ENCODE measurements around the gene PRR5.

GRCh38 chr22:44755417-44755816, 53.4 kb downstream of the PRR5 start:
- TF ChIP-seq, protein P1, sequence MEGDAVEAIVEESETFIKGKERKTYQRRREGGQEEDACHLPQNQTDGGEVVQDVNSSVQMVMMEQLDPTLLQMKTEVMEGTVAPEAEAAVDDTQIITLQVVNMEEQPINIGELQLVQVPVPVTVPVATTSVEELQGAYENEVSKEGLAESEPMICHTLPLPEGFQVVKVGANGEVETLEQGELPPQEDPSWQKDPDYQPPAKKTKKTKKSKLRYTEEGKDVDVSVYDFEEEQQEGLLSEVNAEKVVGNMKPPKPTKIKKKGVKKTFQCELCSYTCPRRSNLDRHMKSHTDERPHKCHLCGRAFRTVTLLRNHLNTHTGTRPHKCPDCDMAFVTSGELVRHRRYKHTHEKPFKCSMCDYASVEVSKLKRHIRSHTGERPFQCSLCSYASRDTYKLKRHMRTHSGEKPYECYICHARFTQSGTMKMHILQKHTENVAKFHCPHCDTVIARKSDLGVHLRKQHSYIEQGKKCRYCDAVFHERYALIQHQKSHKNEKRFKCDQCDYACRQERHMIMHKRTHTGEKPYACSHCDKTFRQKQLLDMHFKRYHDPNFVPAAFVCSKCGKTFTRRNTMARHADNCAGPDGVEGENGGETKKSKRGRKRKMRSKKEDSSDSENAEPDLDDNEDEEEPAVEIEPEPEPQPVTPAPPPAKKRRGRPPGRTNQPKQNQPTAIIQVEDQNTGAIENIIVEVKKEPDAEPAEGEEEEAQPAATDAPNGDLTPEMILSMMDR (IDR thresholded peaks at IDR 0.05) = no peak
- TF ChIP-seq POLR2AphosphoS5 (IDR thresholded peaks at IDR 0.05) (no peak), POLR2A (IDR thresholded peaks at IDR 0.05) (no peak)
